H4 (cell line): ENCODE results near the gene FAM120B. TPM values are rescaled to one million over a fixed set of nuclear protein-coding genes. Genes with fewer than 3 reads are reported as not detected.

Source experiments
- DNase-seq: peaks from one replicate; pipeline ENCODE4 v3.0.0-alpha.2; 2015; ENCODE audit warnings: low spot score
- total RNA-seq: library from RNA; depleted of rRNA; stranded (reverse); fragments of >200 nt; shearing (Covaris generic); gene quantifications from 2 replicates; pipeline ENCODE4 v1.2.3, GENCODE V29; 2014

FAM120B gene
- total RNA-seq, 1 experiment from 2014 or later: 4.8 TPM

GRCh38 chr6:170441316-170441715 is 134.8 kb downstream of the FAM120B start:
- DNase-seq: no peak

DNA sequence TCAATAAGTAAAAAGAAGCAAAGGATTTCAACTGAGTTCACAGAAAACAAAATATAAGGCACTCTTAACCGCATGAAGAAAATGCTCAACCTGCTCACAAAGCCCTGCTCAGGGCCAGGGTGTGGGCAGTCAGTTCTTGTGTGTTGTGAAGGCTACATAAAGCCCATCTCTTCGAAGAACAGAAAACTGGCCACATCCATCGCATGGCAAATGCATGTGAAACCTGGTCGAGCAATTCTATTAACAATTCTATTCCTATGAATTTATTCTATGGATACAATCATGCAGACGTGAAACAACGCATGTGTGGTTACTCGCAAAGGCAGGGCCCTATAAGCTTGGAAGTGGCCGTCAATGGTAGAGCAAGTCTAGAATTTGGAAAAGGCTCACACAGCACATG is 136.0 kb downstream of the FAM120B start:
- DNase-seq: no peak

DNA sequence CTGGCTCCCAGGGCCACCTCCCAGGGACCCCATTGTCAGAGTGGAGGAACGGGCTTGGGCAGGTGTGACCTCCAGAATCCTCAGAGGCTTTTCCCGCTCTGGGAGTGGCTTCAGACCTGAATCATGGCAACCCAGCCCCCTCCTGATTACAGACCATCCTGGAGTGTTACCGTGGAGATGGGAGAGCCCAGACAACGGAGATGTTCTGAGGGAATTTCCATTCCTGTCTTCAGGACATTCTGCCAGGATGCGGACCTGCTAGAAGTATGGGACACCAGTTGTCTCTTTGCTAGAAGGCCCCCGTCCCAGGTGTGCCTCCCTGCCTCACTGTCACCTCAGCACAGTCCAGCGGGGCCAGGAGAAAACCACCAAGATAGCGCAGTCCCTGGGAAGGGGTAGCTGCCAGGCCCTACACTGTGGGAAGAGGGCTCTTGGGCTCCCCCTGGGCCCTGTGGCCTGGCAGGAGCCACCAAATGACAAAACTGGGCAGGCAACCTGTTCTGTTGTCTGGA is 136.6 kb downstream of the FAM120B start:
- no peak for DNase-seq

DNA sequence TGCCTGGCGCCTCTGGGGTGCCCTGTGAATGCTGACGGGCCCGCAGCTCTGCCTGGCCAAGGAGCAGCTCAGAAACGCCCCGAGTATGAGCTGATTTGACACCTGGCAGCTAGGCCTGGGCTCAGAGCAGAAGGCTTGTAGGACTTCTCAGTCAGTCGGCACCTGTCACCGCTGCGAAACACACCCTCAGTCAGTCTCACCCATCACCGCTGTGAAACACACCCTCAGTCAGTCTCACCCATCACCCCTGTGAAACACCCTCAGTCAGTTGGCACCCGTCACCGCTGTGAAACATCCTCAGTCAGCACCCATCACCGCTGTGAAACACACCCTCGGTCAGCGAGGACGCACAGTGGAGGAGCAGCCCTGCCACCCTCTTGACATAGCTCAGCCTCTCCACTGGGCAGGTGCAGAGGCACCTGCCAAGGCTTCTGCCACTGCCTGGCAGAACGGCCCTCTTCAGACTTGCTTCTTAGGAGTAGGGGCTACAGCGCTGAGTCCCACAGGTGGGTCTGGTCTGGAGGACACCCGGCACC is 137.6 kb downstream of the FAM120B start:
- DNase-seq: no peak

DNA sequence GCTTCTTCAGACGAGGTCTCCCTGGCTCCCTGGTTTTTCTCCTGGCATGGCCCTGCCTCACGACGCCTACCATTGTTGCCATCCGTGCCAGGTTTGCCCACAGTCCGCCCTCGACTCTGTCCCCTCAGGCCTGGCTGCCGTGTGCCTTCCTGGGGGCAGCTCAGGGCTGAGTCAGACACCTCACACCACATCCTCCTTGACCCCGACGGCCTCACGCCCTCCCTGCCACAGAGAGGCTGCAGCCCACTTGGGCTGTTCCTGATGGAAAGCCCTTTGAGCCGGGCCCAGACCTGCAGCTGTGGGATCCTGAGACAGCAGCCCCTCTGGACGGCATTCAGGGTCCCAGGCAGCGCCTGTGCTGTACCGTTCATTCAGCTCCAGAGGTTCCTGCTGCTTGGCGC is 138.3 kb downstream of the FAM120B start:
- no peak for DNase-seq

- no peak for DNase-seq
Observed at GRCh38 chr6:170445487-170445886, 138.9 kb downstream of the FAM120B start.

DNA sequence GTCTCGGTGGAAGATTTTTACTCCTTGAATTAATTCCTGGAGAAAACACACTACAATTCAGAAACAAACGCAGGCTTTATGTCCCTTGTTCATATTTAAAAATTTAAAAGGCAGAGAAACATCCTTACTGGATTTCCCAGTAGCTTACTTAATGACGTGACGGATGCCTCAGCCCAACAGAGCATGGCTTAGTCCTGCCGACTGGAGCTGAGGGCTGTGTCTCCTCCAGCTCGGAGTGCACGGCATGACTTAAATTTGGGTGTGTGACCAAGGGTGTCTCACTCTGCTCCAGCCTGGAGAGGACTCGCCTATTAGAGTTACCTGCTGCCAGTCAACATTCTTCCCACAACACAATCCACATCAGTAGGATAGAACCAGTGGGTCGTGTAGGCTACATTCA is 139.4 kb downstream of the FAM120B start:
- DNase-seq: no peak

GRCh38 chr6:170446841-170447560 is 140.4 kb downstream of the FAM120B start:
- DNase-seq: no peak

GRCh38 chr6:170447561-170447930 is 141.0 kb downstream of the FAM120B start:
- DNase-seq: no peak

GRCh38 chr6:170448317-170448716 is 141.8 kb downstream of the FAM120B start:
- no peak for DNase-seq

DNA sequence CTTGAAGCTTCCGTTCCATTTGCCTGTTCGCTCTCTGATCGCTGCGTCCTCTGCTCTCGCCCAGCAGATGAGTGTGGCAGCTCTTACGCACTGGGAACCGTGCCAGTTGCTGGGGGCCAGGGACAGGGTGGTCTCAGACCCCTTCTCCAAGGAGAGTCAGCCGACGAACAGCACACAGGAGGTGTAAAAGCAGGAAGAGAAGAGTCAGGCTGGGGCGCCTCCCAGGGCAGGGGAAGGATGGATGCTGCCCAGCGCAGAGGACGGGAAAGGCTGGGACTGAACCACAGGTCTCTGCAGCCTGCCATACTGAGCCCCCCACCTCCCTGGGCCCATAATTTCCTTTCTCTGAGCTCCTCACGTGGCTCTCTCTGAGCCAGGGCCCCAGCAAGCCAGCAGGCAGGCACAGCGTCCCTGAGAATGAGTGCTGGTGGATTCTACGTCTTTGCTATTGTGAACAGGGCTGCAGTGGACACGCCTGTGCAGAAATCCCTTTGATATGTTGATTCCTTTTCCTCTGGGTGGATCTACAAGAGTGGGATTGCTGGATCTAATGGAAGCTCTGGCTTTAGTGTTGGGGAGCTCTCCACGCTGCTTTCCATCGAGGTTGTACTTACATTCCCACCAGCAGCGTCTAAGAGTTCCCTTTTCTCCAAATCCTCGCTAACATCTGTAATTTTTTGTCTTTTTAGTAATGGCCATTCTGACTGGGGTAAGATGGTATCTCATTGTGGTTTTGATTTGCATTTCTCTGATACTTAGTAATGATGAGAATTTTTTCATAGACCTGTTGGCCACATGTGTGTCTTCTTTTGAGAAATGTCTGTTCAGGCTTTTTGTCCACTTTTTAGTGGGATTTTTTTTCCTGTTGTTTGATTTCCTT is 142.4 kb downstream of the FAM120B start:
- no peak for DNase-seq

DNA sequence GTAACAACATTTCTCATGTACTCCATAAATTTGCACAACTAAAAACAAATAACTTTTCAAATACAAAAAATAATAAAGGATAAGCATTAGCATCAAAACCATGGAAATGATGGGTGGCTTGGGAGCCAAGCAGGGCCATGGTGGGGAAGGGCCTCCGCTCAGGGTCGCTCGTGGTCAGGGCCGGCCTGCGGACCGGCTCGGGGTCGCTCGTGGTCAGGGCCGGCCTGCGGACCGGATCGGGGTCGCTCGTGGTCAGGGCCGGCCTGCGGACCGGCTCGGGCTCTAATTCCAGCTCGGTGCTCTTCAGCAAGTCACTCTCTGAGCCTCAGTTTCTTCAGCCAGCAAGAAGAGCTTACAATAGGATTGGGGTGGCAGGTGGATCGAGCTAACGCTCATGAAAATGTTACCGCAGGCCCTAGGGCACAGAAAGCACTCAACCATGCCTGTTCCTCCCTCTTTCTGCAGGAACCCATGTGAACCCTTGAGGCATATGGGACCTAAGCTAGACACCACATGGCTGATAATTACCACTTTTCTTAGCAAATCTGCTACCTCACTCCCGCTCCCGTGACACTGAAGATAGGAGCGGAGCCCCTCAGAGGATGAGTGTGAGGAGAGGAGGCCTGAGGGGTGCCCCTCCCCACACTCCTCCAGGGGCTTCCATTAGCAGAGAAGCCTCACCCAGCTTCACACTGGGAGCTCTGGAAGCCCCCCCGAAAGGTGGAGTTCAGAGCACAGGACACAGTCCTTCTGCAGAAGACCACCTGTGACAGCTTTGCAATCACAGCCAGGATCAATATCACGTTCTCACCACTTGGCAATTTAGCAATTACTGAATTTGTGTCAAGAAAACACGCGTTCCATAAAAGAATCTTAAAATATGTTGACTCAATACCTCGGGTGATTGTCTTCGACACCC is 143.5 kb downstream of the FAM120B start:
- DNase-seq: no peak

DNA sequence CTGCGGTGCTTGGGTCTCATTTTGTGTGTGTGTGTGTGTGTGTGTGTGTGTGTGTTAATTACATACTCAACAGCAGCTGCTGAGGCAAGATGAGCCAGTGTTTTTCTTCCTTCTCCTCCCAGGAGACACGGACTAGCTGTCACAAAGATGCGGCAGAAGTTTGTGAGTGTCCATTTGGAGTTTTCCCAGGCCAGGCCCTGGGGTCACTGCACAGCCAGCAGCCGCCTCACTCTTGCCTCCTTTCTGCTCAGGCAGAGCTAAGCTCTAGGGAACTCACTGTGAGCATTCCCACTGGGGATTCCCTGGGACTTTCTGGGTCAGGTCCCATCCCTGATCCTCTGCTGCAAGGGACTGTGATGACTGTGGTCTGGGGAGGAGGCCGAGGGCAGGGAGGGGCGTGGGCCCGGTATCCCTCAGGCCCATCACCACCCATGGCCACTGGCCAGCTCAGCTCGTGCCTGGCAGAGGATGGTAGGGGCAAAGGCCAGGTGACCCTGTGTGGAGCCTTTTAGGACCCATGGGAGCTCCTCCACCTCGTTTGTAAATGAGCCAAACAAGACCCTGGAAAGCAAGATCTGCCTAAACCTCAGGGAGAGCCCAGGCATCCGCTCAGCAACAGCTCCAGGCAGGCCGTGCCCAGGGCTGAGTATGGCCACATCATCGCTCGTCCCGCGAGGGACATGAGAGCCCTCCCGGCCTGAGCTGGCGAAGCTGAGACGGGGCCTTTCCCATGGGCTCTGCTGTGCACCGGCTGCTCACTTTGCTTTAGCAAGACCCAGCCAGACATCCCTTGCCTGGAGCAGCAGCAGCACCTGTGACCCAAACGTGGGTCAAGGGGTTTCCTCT is 144.6 kb downstream of the FAM120B start:
- DNase-seq: no peak

GRCh38 chr6:170451762-170452651 is 145.4 kb downstream of the FAM120B start:
- no peak for DNase-seq

GRCh38 chr6:170452767-170453545 is 146.4 kb downstream of the FAM120B start:
- no peak for DNase-seq

- DNase-seq: no peak
Observed at GRCh38 chr6:170453586-170454511, 147.3 kb downstream of the FAM120B start.

GRCh38 chr6:170454512-170455285 is 148.1 kb downstream of the FAM120B start:
- DNase-seq: no peak
